ENCODE measurements around the gene SELENON. TPM values are rescaled to one million over a fixed set of nuclear protein-coding genes. Genes with fewer than 3 reads are reported as not detected.

Gene SELENON
- total and polyA plus RNA-seq, 9 of the 15 experiments (the other 6 are each of a cell fraction or from before 2014, with no cell fraction given) = 0.43 to 26.7 (median 7.0) TPM

DNA sequence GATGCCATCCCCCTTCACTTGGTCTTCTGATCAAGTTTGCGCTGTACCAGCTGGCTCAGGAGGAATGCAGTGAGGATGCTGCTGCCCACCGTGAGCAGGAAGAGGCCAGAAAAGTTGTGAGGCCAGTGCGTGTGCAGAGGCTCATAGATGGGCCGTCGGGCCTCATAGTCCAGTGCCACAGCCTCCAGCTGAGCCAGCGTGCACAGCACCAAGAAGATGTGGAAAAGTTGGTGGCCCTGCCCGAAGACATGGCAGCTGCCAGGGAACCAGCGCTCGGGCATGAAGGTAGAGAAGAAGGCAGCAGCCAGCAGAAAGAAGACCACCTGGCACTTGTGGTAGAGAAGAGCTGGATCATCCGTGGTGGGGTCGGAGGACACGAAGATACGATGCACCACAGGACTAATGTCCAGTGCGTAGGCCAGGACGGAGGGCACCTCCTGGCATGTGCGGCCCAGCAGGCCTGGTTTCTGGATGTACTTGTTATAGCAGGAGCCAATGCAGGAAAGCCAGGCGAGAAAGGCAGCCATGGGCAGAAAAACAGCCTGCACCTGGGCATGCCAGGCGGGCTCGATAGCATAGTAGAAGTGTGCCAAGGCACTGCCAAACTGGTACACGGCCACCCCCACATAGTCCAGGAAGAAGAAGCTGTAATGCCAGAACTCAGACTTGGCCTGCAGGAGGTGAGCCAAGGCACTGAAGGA lies 62.9 kb downstream of the SELENON start:
- Histone ChIP-seq H3K27me3 (ENCODE audit: control insufficient read depth in 2 of 2, insufficient read depth in 2 of 2, low read length in 2 of 2) (no peaks in the 10 kb centered on the region), H3K9ac (ENCODE audit: insufficient read depth in 1 of 2, low read depth in 2 of 2, low read length in 2 of 2) (peak overlapping the region in 1 of 2 experiments; percentile 75; a peak in 2 of 4 replicates), H2AFZ (ENCODE audit: low read depth, low read length) (no peak overlapping the region), H3K27ac (ENCODE audit: extremely low read depth, low read depth, low read length) (0 out of 3 replicates have a peak overlapping the region, but pooled peaks have one; percentile 92), H4K20me1 (replicated peaks; ENCODE audit: control insufficient read depth, insufficient read depth, low read length) (no peaks in the 10 kb centered on the region; the same call in 1 of the 2 replicates), H3K4me3 (no peak overlapping the region), H3K79me2 (ENCODE audit: control insufficient read depth, insufficient read depth, low read length) (peaks cover 29% of the 10 kb centered on the region), H3K4me1 (replicated peaks in 1 of 2; ENCODE audit: control insufficient read depth in 2 of 2, insufficient read depth in 2 of 2, low read length in 2 of 2) (peaks cover 24 to 49% of the 10 kb centered on the region in 2 experiments), H3K4me2 (ENCODE audit: insufficient read depth, low read length) (no peak overlapping the region), H3K9me1 (ENCODE audit: control insufficient read depth, insufficient read depth, low read length) (no peaks in the 10 kb centered on the region), H3K36me3 (ENCODE audit: control insufficient read depth, insufficient read depth, low read length) (peaks cover 11% of the 10 kb centered on the region; the same call in 1 of the 3 replicates), H3K9me3 (replicated peaks; ENCODE audit: control insufficient read depth, insufficient read depth, low read depth, low read length) (no peaks in the 10 kb centered on the region)
- FAIRE-seq (no peak), DNase-seq (ENCODE audit: extremely low read depth in 1 of 4, low spot score in 3 of 4) (no peak), ATAC-seq (no peak)
- no TSS peak for BruUV-seq (replicated peaks)
- POLR2A ChIA-PET = interaction anchor here (1.0 to 2.0 kb wide), 7 partner anchors 9 to 147 kb away, joined by 3 to 5 read pairs (median 4); no protein-coding TSS in a partner anchor
- WGBS (ENCODE audit: insufficient coverage, low coverage, missing lambda C conversion rate) = 95% methylated on average over 20 of the region's 20 CpGs
- intact Hi-C loops (cut with micrococcal nuclease) (loop anchor here (5.0 kb wide), 1 partner anchor 369 kb away; the partner anchor contains the start of gene CEP85), in situ Hi-C loops (cut with MboI) (no loop called here)
- CTCF ChIA-PET (ENCODE audit: low intra/inter-chr PET ratio) = no interaction called here
- no peak for TF ChIP-seq THRAP3 (IDR thresholded peaks at IDR 0.05; ENCODE audit: borderline replicate concordance)
- TF ChIP-seq MYBL2 (IDR thresholded peaks at IDR 0.05; ENCODE audit: low read depth) = no peak
- TF ChIP-seq MYBL2 (CRISPR knock-in tag; IDR thresholded peaks at IDR 0.05; ENCODE audit: borderline replicate concordance) = no peak
- TF ChIP-seq ZSCAN29 (IDR thresholded peaks at IDR 0.05) = no peak
- TF ChIP-seq ZNF699 (CRISPR knock-in tag; IDR thresholded peaks at IDR 0.05; ENCODE audit: insufficient replicate concordance) = no peak
- TF ChIP-seq, protein P1, sequence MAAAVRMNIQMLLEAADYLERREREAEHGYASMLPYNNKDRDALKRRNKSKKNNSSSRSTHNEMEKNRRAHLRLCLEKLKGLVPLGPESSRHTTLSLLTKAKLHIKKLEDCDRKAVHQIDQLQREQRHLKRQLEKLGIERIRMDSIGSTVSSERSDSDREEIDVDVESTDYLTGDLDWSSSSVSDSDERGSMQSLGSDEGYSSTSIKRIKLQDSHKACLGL (CRISPR knock-in tag; IDR thresholded peaks at IDR 0.05; ENCODE audit: borderline replicate concordance, poor library complexity, severe bottlenecking) = no peak
- no peak for TF ChIP-seq MTA1 (IDR thresholded peaks at IDR 0.05; ENCODE audit: borderline replicate concordance)
- no peak for TF ChIP-seq MXI1 (IDR thresholded peaks at IDR 0.05; ENCODE audit: low read depth, low read length)
- TF ChIP-seq CBFB (CRISPR knock-in tag; IDR thresholded peaks at IDR 0.05) = peak; percentile 60; the same call in 1 of the 2 replicates
- TF ChIP-seq, protein P2, sequence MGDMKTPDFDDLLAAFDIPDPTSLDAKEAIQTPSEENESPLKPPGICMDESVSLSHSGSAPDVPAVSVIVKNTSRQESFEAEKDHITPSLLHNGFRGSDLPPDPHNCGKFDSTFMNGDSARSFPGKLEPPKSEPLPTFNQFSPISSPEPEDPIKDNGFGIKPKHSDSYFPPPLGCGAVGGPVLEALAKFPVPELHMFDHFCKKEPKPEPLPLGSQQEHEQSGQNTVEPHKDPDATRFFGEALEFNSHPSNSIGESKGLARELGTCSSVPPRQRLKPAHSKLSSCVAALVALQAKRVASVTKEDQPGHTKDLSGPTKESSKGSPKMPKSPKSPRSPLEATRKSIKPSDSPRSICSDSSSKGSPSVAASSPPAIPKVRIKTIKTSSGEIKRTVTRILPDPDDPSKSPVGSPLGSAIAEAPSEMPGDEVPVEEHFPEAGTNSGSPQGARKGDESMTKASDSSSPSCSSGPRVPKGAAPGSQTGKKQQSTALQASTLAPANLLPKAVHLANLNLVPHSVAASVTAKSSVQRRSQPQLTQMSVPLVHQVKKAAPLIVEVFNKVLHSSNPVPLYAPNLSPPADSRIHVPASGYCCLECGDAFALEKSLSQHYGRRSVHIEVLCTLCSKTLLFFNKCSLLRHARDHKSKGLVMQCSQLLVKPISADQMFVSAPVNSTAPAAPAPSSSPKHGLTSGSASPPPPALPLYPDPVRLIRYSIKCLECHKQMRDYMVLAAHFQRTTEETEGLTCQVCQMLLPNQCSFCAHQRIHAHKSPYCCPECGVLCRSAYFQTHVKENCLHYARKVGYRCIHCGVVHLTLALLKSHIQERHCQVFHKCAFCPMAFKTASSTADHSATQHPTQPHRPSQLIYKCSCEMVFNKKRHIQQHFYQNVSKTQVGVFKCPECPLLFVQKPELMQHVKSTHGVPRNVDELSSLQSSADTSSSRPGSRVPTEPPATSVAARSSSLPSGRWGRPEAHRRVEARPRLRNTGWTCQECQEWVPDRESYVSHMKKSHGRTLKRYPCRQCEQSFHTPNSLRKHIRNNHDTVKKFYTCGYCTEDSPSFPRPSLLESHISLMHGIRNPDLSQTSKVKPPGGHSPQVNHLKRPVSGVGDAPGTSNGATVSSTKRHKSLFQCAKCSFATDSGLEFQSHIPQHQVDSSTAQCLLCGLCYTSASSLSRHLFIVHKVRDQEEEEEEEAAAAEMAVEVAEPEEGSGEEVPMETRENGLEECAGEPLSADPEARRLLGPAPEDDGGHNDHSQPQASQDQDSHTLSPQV (IDR thresholded peaks at IDR 0.05) = no peak
- TF ChIP-seq ETV5 (CRISPR knock-in tag; IDR thresholded peaks at IDR 0.05; ENCODE audit: low read depth) = no peak
- no peak for TF ChIP-seq ZNF57 (CRISPR knock-in tag; IDR thresholded peaks at IDR 0.05)
- no peak for TF ChIP-seq CEBPB (tag; IDR thresholded peaks at IDR 0.05)
- no peak for TF ChIP-seq ZEB2 (IDR thresholded peaks at IDR 0.05)
- TF ChIP-seq, protein P3, sequence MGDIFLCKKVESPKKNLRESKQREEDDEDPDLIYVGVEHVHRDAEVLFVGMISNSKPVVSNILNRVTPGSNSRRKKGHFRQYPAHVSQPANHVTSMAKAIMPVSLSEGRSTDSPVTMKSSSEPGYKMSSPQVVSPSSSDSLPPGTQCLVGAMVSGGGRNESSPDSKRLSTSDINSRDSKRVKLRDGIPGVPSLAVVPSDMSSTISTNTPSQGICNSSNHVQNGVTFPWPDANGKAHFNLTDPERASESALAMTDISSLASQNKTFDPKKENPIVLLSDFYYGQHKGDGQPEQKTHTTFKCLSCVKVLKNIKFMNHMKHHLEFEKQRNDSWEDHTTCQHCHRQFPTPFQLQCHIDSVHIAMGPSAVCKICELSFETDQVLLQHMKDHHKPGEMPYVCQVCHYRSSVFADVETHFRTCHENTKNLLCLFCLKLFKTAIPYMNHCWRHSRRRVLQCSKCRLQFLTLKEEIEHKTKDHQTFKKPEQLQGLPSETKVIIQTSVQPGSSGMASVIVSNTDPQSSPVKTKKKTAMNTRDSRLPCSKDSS (IDR thresholded peaks at IDR 0.05; ENCODE audit: low read depth, partially characterized antibody) = no peak
- TF ChIP-seq ZNF696 (CRISPR knock-in tag; conservative IDR thresholded peaks at IDR 0.05) = no peak
- no peak for TF ChIP-seq BDP1 (IDR thresholded peaks at IDR 0.05; ENCODE audit: insufficient read depth, insufficient read length)

Data from K562 (cell line).